H1 (cell line): ENCODE data around the gene MAPK8. TPM values are rescaled to one million over a fixed set of nuclear protein-coding genes. Genes with fewer than 3 reads are reported as not detected.
A peak's percentile ranks its signal among the peaks of the same experiment; 100 is the strongest.

Experiments
- CTCF ChIA-PET: fragments of 300-600 bp; sonication (Branson Sonifier 250); formaldehyde crosslinking; loops from one replicate; lab custom pipeline; 2021; ENCODE audit not compliant: partially characterized antibody; lab: Charles Lee
- POLR2A ChIA-PET: fragments of 300-600 bp; sonication (Branson Sonifier 250); formaldehyde crosslinking; loops from one replicate; lab custom pipeline; 2021; ENCODE audit warnings: inconsistent platforms; ENCODE audit not compliant: partially characterized antibody; lab: Charles Lee
- DNase-seq, 2 experiments: peaks; one replicate each; pipeline versions ENCODE4 v3.0.0 to v3.0.0-alpha.2; 2010 to 2022; ENCODE audit warnings: low spot score in 2 of 2, low read depth in 1 of 2, mixed read lengths in 1 of 2
- FAIRE-seq: peaks from 2 replicates; lab custom pipeline; 2011; peaks lifted over from hg19 to GRCh38; lab: Jason Lieb, UNC
- H2AFZ ChIP-seq: 2 replicates; pipeline ENCODE4 v1.8.1; 2012; ENCODE audit warnings: low read length, inconsistent platforms
- H2AK5ac ChIP-seq: 2 replicates; pipeline ENCODE4 v1.6.1; 2013; ENCODE audit warnings: low read depth, low read length
- H2BK120ac ChIP-seq: replicated peaks from 2 replicates; pipeline ENCODE3; 2013; ENCODE audit warnings: low read depth, low read length, inconsistent platforms
- H2BK12ac ChIP-seq: 2 replicates; pipeline ENCODE4 v1.6.1; 2013; ENCODE audit warnings: low read depth, low read length
- H2BK15ac ChIP-seq: 2 replicates; pipeline ENCODE4 v1.6.1; 2013; ENCODE audit warnings: low read length
- H2BK20ac ChIP-seq: 2 replicates; pipeline ENCODE4 v1.6.1; 2013; ENCODE audit warnings: low read length
- H2BK5ac ChIP-seq: 2 replicates; pipeline ENCODE4 v1.6.1; 2013; ENCODE audit warnings: low read depth, low read length
- H3K14ac ChIP-seq: 2 replicates; pipeline ENCODE4 v1.6.1; 2013; ENCODE audit warnings: inconsistent platforms; ENCODE audit not compliant: insufficient read length
- H3K18ac ChIP-seq: 2 replicates; pipeline ENCODE4 v1.6.1; 2013; ENCODE audit warnings: low read length; ENCODE audit errors: extremely low read depth
- H3K23ac ChIP-seq: 2 replicates; pipeline ENCODE4 v1.6.1; 2013; ENCODE audit warnings: inconsistent platforms; ENCODE audit not compliant: insufficient read length
- H3K23me2 ChIP-seq: 2 replicates; pipeline ENCODE4 v1.6.1; 2013; ENCODE audit warnings: low read depth, low read length
- H3K27ac ChIP-seq: 2 replicates; pipeline ENCODE4 v1.6.1; 2011; ENCODE audit warnings: low read depth, low read length, inconsistent platforms
- H3K27me3 ChIP-seq, 4 experiments: replicated peaks in 1 of 4; 1 replicate in 1 of 4; 2 replicates in 3 of 4; pipeline versions ENCODE4 v1.6.1 to v1.8.1; 2011 to 2013; ENCODE audit warnings: low read length in 3 of 4, mild to moderate bottlenecking in 3 of 4, inconsistent platforms in 2 of 4, mixed read lengths in 2 of 4, moderate library complexity in 1 of 4; ENCODE audit not compliant: control insufficient read depth in 3 of 4, insufficient read depth in 3 of 4; ENCODE audit errors: extremely low read depth in 1 of 4
- H3K36me3 ChIP-seq, 4 experiments: 2 replicates each; pipeline versions ENCODE4 v1.6.1 to v1.8.1; 2011 to 2013; ENCODE audit warnings: mild to moderate bottlenecking in 4 of 4, low read length in 3 of 4, moderate library complexity in 2 of 4, control low read depth in 1 of 4, inconsistent platforms in 1 of 4; ENCODE audit not compliant: insufficient read depth in 4 of 4, control insufficient read depth in 2 of 4
- H3K4ac ChIP-seq: replicated peaks from 2 replicates; pipeline ENCODE3; 2013; ENCODE audit warnings: low read length, low read depth, mixed read lengths, inconsistent platforms; ENCODE audit not compliant: insufficient read length
- H3K4me1 ChIP-seq, 4 experiments: replicated peaks in 1 of 4; 1 replicate in 1 of 4; 2 replicates in 3 of 4; pipeline versions ENCODE4 v1.6.1 to v1.8.1; 2011 to 2013; ENCODE audit warnings: low read length in 3 of 4, inconsistent platforms in 2 of 4, mixed read lengths in 1 of 4; ENCODE audit not compliant: insufficient read depth in 4 of 4, control insufficient read depth in 3 of 4
- H3K4me2 ChIP-seq, 2 experiments: 2 replicates each; pipeline versions ENCODE4 v1.6.1 to v1.8.1; 2011 to 2013; ENCODE audit warnings: low read depth in 2 of 2, low read length in 2 of 2, control low read depth in 1 of 2, inconsistent platforms in 1 of 2, mild to moderate bottlenecking in 1 of 2; ENCODE audit not compliant: insufficient read depth in 1 of 2
- H3K4me3 ChIP-seq, 4 experiments: fragments of 200-600, 300-600 bp in 1 of 4; sonication (generic), shearing (Covaris generic), sonication (Bioruptor Twin) in 1 of 4; 2 replicates each; pipeline versions ENCODE4 v1.5.1 to v1.8.1; 2011 to 2016; ENCODE audit warnings: low read length in 4 of 4, low read depth in 3 of 4, control low read depth in 2 of 4, inconsistent platforms in 2 of 4, mild to moderate bottlenecking in 2 of 4, mixed read lengths in 1 of 4, moderate library complexity in 1 of 4; ENCODE audit not compliant: insufficient read depth in 2 of 4; ENCODE audit errors: extremely low read depth in 1 of 4
- H3K56ac ChIP-seq: replicated peaks from 2 replicates; pipeline ENCODE3; 2013; ENCODE audit warnings: low read depth, mild to moderate bottlenecking, mixed read lengths, low read length, inconsistent platforms; ENCODE audit not compliant: insufficient read length
- H3K79me1 ChIP-seq: 2 replicates; pipeline ENCODE4 v1.6.1; 2013; ENCODE audit warnings: low read depth, low read length, control low read depth
- H3K79me2 ChIP-seq, 2 experiments: 2 replicates each; pipeline versions ENCODE4 v1.6.1 to v1.8.1; 2012 to 2013; ENCODE audit warnings: low read length in 2 of 2, mild to moderate bottlenecking in 2 of 2, inconsistent platforms in 1 of 2; ENCODE audit not compliant: insufficient read depth in 2 of 2, control insufficient read depth in 1 of 2
- H3K9ac ChIP-seq, 4 experiments: replicated peaks in 1 of 4; 1 replicate in 1 of 4; 2 replicates in 3 of 4; pipeline versions ENCODE4 v1.6.1 to v1.8.1; 2011 to 2013; ENCODE audit warnings: low read depth in 3 of 4, low read length in 3 of 4, control low read depth in 2 of 4, mild to moderate bottlenecking in 2 of 4, moderate library complexity in 2 of 4, inconsistent platforms in 1 of 4; ENCODE audit errors: extremely low read depth in 1 of 4
- H3K9me3 ChIP-seq, 2 experiments: 2 replicates each; pipeline versions ENCODE4 v1.6.1 to v1.8.1; 2012 to 2013; ENCODE audit warnings: mild to moderate bottlenecking in 2 of 2, moderate library complexity in 2 of 2, control low read depth in 1 of 2, inconsistent platforms in 1 of 2, low read depth in 1 of 2, low read length in 1 of 2, mixed read lengths in 1 of 2; ENCODE audit not compliant: insufficient read depth in 2 of 2
- H4K20me1 ChIP-seq, 2 experiments: replicated peaks in 1 of 2; 2 replicates each; pipeline versions ENCODE3 to v1.8.1; 2011 to 2013; ENCODE audit warnings: inconsistent platforms in 2 of 2, low read length in 2 of 2, mild to moderate bottlenecking in 1 of 2; ENCODE audit not compliant: insufficient read depth in 2 of 2, control insufficient read depth in 1 of 2
- H4K5ac ChIP-seq: 2 replicates; pipeline ENCODE4 v1.6.1; 2013; ENCODE audit warnings: low read length, low read depth, mixed read lengths, inconsistent platforms; ENCODE audit not compliant: insufficient read length
- H4K8ac ChIP-seq: 2 replicates; pipeline ENCODE4 v1.8.0; 2013; ENCODE audit warnings: mild to moderate bottlenecking, moderate library complexity, low read length, inconsistent platforms; ENCODE audit not compliant: insufficient read depth; ENCODE audit errors: extremely low read depth
- H4K91ac ChIP-seq: replicated peaks from 2 replicates; pipeline ENCODE3; 2013; ENCODE audit warnings: low read length, mixed read lengths, inconsistent platforms; ENCODE audit not compliant: insufficient read length
- KDM5A ChIP-seq: fragments of 200-600 bp; IDR thresholded peaks from 2 replicates; pipeline ENCODE4 v1.7.1; 2012; ENCODE audit warnings: mild to moderate bottlenecking, low read length, inconsistent platforms, mixed read lengths
- SP4 ChIP-seq: IDR thresholded peaks from 2 replicates; pipeline ENCODE4 v1.6.1; 2012; ENCODE audit warnings: low read length, inconsistent platforms
- WGBS, 2 experiments: shearing (Covaris generic) in 1 of 2; methylation state at CpG; one replicate each; pipeline versions ENCODE4 v1.1.6 to v1.1.7; 2013 to 2015; ENCODE audit warnings: low lambda C conversion rate in 2 of 2, mixed read lengths in 2 of 2, inconsistent platforms in 1 of 2, low coverage in 1 of 2, missing lambda C conversion rate in 1 of 2; ENCODE audit not compliant: insufficient replicate concordance in 2 of 2, insufficient coverage in 1 of 2, insufficient read length in 1 of 2; ENCODE audit errors: extremely low coverage in 1 of 2, missing lambda C conversion rate in 1 of 2; 5-methylcytosine and 5-hydroxymethylcytosine counted together
- polyA plus RNA-seq, 7 experiments: library from polyadenylated mRNA; depleted of rRNA in 3 of 7; stranded (reverse) in 5 of 7; unstranded in 2 of 7; fragments of >200 nt in 5 of 7; fragments of 200-250 nt in 2 of 7; gene quantifications; 1 replicate in 5 of 7; 2 replicates in 1 of 7; 4 replicates in 1 of 7; pipeline versions ENCODE4 v1.2.1 to v1.2.3, GENCODE V29; 2011 to 2013; ENCODE audit warnings: missing spikeins in 2 of 7, mixed read lengths in 2 of 7
- total RNA-seq: library from RNA; stranded (reverse); fragmentation: NEBNext Ultra II Directional; extraction: Animal tissue kit (Norgen Biotek cat#: 25700); gene quantifications from 2 replicates; pipeline ENCODE4 v1.2.1, GENCODE V29; 2021

MAPK8 gene
- total and polyA plus RNA-seq, 2 of the 8 experiments (the other 6 are each of a cell fraction or from before 2014, with no cell fraction given) = 23.3 to 71.3 TPM

DNA sequence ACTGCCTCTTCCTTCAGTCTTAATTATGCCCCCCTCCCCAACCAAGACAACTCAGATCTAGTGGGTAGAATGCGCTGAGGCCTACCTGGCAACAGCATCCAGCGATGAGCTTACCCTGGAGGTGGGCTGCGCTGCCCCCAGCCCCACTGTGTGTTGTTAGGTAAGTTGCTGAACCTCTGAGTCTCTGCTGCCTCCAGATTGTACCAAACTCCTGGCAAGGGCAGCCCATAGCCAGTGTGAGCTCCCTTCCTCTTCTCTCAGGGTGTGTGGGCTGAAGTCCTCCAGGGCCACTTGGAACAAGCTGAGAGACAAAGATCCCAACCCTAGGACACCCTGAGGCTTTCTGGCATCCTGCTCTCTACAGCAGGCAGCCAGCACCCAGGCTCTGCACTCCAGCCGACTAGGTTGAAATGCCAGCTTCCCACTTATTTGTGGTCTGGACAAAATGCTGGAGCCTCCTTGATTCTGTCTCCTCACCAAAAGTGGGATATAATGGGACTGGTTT, 163.1 kb downstream of the MAPK8 start:
- Histone ChIP-seq H3K27me3 (peaks cover 0 to 12% (median 8%) of the 10 kb centered on the region in 4 experiments; a peak in 4 of 7 replicates), H2BK20ac (no peak overlapping the region), H3K18ac (no peak overlapping the region), H3K14ac (no peak overlapping the region), H3K27ac (no peak overlapping the region), H3K4me3 (no peak overlapping the region), H3K9me3 (no peaks in the 10 kb centered on the region), H3K23ac (no peak overlapping the region), H3K36me3 (no peaks in the 10 kb centered on the region), H2BK5ac (no peak overlapping the region), H3K4ac (no peak overlapping the region), H3K23me2 (peaks cover 4% of the 10 kb centered on the region; the same call in 1 of the 2 replicates), H3K79me2 (no peaks in the 10 kb centered on the region), H3K9ac (no peak overlapping the region), H2AK5ac (no peak overlapping the region), H4K5ac (no peak overlapping the region), H4K8ac (no peak overlapping the region), H4K91ac (no peak overlapping the region), H4K20me1 (peaks cover 0 to 3% of the 10 kb centered on the region in 2 experiments), H3K56ac (no peak overlapping the region), H3K4me1 (peaks cover 3 to 24% (median 17%) of the 10 kb centered on the region in 4 experiments; a peak in 6 of 7 replicates), H2BK120ac (no peak overlapping the region), H2BK15ac (no peak overlapping the region), H3K79me1 (no peaks in the 10 kb centered on the region), H2AFZ (no peak overlapping the region), H3K4me2 (no peak overlapping the region), H2BK12ac (no peak overlapping the region)
- FAIRE-seq = no peak
- ChIA-PET POLR2A (interaction anchor here (0.8 to 0.9 kb wide), 2 partner anchors 12 to 34 kb away, joined by 3 read pairs; no protein-coding TSS in a partner anchor), CTCF (interaction anchor here (0.6 to 3.5 kb wide), 16 partner anchors 9 to 189 kb away, joined by 3 to 15 read pairs (median 4); no protein-coding TSS in a partner anchor)
- no peak for TF ChIP-seq SP4
- TF ChIP-seq KDM5A = no peak
- peak in 1 of 2 experiments; percentile 39 for DNase-seq
- 89% methylated on average over 4 of the region's 4 CpGs; no CpG with 5 or more reads in 1 of the 2 experiments for WGBS, 2 experiments
